ENCODE measurements around the gene TTLL13.
"Not testable (repeated sequence)": the region's sequence is repeated elsewhere in the genome, so short reads cannot be mapped to it uniquely, and the experiment has no call there.

TTLL13 gene

GRCh38 chr15:90234096-90234988 lies 15.0 kb upstream of the TTLL13 start, which contains the start of gene GDPGP1:
TSS of gene GDPGP1 (plus strand) at chr15:90234209. CDS start at chr15:90240909, 6,700 bp downstream.
- peak in 2 of 3 experiments; percentile 85 to 90 for DNase-seq (ENCODE audit: low read depth in 2 of 3, low spot score in 2 of 3)

- no peak for DNase-seq (ENCODE audit: low read depth in 2 of 3, low spot score in 2 of 3)
Observed at GRCh38 chr15:90239371-90239770, 10.0 kb upstream of the TTLL13 start.

- DNase-seq (ENCODE audit: low read depth in 2 of 3, low spot score in 2 of 3): no peak
Observed at GRCh38 chr15:90240856-90241255, 8.5 kb upstream of the TTLL13 start.

GRCh38 chr15:90241343-90242192 lies 7.8 kb upstream of the TTLL13 start:
- DNase-seq (ENCODE audit: low read depth in 2 of 3, low spot score in 2 of 3): no peak

GRCh38 chr15:90243943-90244639 lies 5.3 kb upstream of the TTLL13 start:
- no peak for DNase-seq (ENCODE audit: low read depth in 2 of 3, low spot score in 2 of 3)

- DNase-seq (ENCODE audit: low read depth in 2 of 3, low spot score in 2 of 3): no peak
Observed at GRCh38 chr15:90248789-90249202, 560 bp upstream of the TTLL13 start.

- DNase-seq (ENCODE audit: low read depth in 2 of 3, low spot score in 2 of 3): no peak
Observed at GRCh38 chr15:90257776-90258175, 8.4 kb downstream of the TTLL13 start.

- DNase-seq (ENCODE audit: low read depth in 2 of 3, low spot score in 2 of 3): no peak
Observed at GRCh38 chr15:90259524-90259923, 10.2 kb downstream of the TTLL13 start.

- not testable (repeated sequence) for DNase-seq (ENCODE audit: low read depth in 2 of 3, low spot score in 2 of 3)
Observed at GRCh38 chr15:90260731-90261130, 11.4 kb downstream of the TTLL13 start.

- no peak for DNase-seq (ENCODE audit: low read depth in 2 of 3, low spot score in 2 of 3)
Observed at GRCh38 chr15:90261811-90262210, 12.5 kb downstream of the TTLL13 start.

- DNase-seq (ENCODE audit: low read depth in 2 of 3, low spot score in 2 of 3): no peak
Observed at GRCh38 chr15:90262426-90262825, 13.1 kb downstream of the TTLL13 start.

- no peak for DNase-seq (ENCODE audit: low read depth in 2 of 3, low spot score in 2 of 3)
Observed at GRCh38 chr15:90264671-90265070, 15.3 kb downstream of the TTLL13 start.

- DNase-seq (ENCODE audit: low read depth in 2 of 3, low spot score in 2 of 3): peak; percentile 72 to 84 (median 77)
Observed at GRCh38 chr15:90265271-90266060, 16.1 kb downstream of the TTLL13 start, which contains the start of gene NGRN. TSS of gene NGRN (plus strand) at chr15:90265672. CDS start at chr15:90265713, 41 bp downstream.

GRCh38 chr15:90266061-90266431 lies 16.7 kb downstream of the TTLL13 start:
- DNase-seq (ENCODE audit: low read depth in 2 of 3, low spot score in 2 of 3): peak in 2 of 3 experiments; percentile 19 to 20

- DNase-seq (ENCODE audit: low read depth in 2 of 3, low spot score in 2 of 3): no peak
Observed at GRCh38 chr15:90266485-90266884, 17.1 kb downstream of the TTLL13 start.

- no peak for DNase-seq (ENCODE audit: low read depth in 2 of 3, low spot score in 2 of 3)
Observed at GRCh38 chr15:90268415-90268814, 19.1 kb downstream of the TTLL13 start.

GRCh38 chr15:90270502-90271150 lies 21.3 kb downstream of the TTLL13 start:
- no peak for DNase-seq (ENCODE audit: low read depth in 2 of 3, low spot score in 2 of 3)

- DNase-seq (ENCODE audit: low read depth in 2 of 3, low spot score in 2 of 3): no peak
Observed at GRCh38 chr15:90271459-90272166, 22.3 kb downstream of the TTLL13 start.

- not testable (repeated sequence) for DNase-seq (ENCODE audit: low read depth in 2 of 3, low spot score in 2 of 3)
Observed at GRCh38 chr15:90278467-90278866, 29.1 kb downstream of the TTLL13 start.
